Right lobe of liver (tissue), 6 donors: ENCODE measurements around the gene ATAD1. TPM values are rescaled to one million over a fixed set of nuclear protein-coding genes. Genes with fewer than 3 reads are reported as not detected.
A peak's percentile ranks its signal among the peaks of the same experiment; 100 is the strongest.

ENCODE experiments used
- ATAC-seq, 4 donors: fragments of 200-7000 bp; cut with Tn5 transposase; one replicate each; pipeline ENCODE4 v1.9.1; 2020; ENCODE audit warnings: mild to moderate bottlenecking in 4 of 4, moderate library complexity in 4 of 4
- DNase-seq, 3 donors: peaks; one replicate each; pipeline ENCODE4 v3.0.0-alpha.2; 2020
- H3K27ac ChIP-seq, 3 donors: fragments of 200-600 bp; one replicate each; pipeline ENCODE4 v1.8.0; 2022
- H3K27me3 ChIP-seq, 2 donors: fragments of 200-600 bp; one replicate each; pipeline ENCODE4 v1.8.0; 2022
- H3K36me3 ChIP-seq, 4 donors: fragments of 200-600 bp; sonication (generic) in 1 of 4; one replicate each; pipeline versions ENCODE4 v1.5.1 to v1.8.0; 2017 to 2022; ENCODE audit warnings: control low read depth in 1 of 4
- H3K4me1 ChIP-seq, 4 donors: fragments of 200-600 bp; sonication (generic) in 1 of 4; one replicate each; pipeline versions ENCODE4 v1.5.1 to v1.8.0; 2017 to 2022; ENCODE audit warnings: control low read depth in 1 of 4
- H3K4me3 ChIP-seq, 3 donors: fragments of 200-600 bp; one replicate each; pipeline ENCODE4 v1.8.0; 2022
- H3K9me3 ChIP-seq, 4 donors: fragments of 200-600 bp; sonication (generic) in 1 of 4; one replicate each; pipeline versions ENCODE4 v1.5.1 to v1.8.0; 2017 to 2022; ENCODE audit warnings: control low read depth in 1 of 4
- CTCF ChIP-seq, 4 donors: fragments of 200-600 bp in 3 of 4; fragments of 450-650 bp in 1 of 4; IDR thresholded peaks; one replicate each; pipeline versions ENCODE4 v1.5.1 to v1.8.0; 2016 to 2022; ENCODE audit warnings: antibody characterized with exemption in 4 of 4, mild to moderate bottlenecking in 2 of 4
- POLR2A ChIP-seq: fragments of 450-650 bp; IDR thresholded peaks from one replicate; pipeline ENCODE4 v1.6.1; 2017; ENCODE audit warnings: antibody characterized with exemption, mild to moderate bottlenecking
- WGBS: methylation state at CpG from one replicate; pipeline ENCODE4 v1.1.6; 2018; ENCODE audit warnings: low coverage, low lambda C conversion rate; ENCODE audit not compliant: insufficient coverage; ENCODE audit errors: missing lambda C conversion rate; 5-methylcytosine and 5-hydroxymethylcytosine counted together
- intact Hi-C, 2 donors: fragments of 100-400 bp; cut with DNase I; formaldehyde crosslinking; loops; one replicate each; pipeline versions ENCODE4 v1.11.2 to v1.14.1; 2022
- total RNA-seq, 6 experiments: library from RNA; depleted of rRNA in 2 of 6; stranded (reverse); fragments of >200 nt in 2 of 6; fragmentation: NEBNext Ultra II Directional in 3 of 6; extraction: Animal tissue kit (Norgen Biotek cat#: 25700) in 3 of 6; gene quantifications; one replicate each; pipeline versions ENCODE4 v1.1.0 to v1.2.4, GENCODE V29; 2016 to 2023
- donor health status: DM: no; HTN: yes; CAD: no.
- donor health status: DM: no; HTN: no; CAD: no.
- donor health status: DM: no; HTN: no; CAD: no.
- donor health status: DM: no; HTN: yes; CAD: no.
- donor health status: DM: no; HTN: yes; CAD: no.

Gene ATAD1
- total RNA-seq, 6 experiments from 2014 or later = 17.4 to 24.2 (median 22.3) TPM

GRCh38 chr10:87729940-87730339, 88.1 kb downstream of the ATAD1 start:
- no peaks in the 10 kb centered on the region for H3K4me1 ChIP-seq
- H3K27me3 ChIP-seq = no peaks in the 10 kb centered on the region
- H3K27ac ChIP-seq = no peak overlapping the region
- TF ChIP-seq POLR2A (no peak), CTCF (IDR thresholded peaks at IDR 0.05) (no peak)
- no peaks in the 10 kb centered on the region for H3K9me3 ChIP-seq
- peaks cover 0 to 48% (median 7%) of the 10 kb centered on the region in 4 donors for H3K36me3 ChIP-seq
- ATAC-seq (no peak), DNase-seq (no peak)
- intact Hi-C loops = loop anchor here in 1 of 2 donors (10.0 kb wide), 1 partner anchor 85 kb away; no protein-coding TSS in a partner anchor
- H3K4me3 ChIP-seq = no peak overlapping the region
- 81% methylated on average over 6 of the region's 6 CpGs for WGBS

- H3K4me3 ChIP-seq = no peak overlapping the region
- H3K27me3 ChIP-seq = no peaks in the 10 kb centered on the region
- 96% methylated on average over 4 of the region's 5 CpGs for WGBS
- DNase-seq (no peak), ATAC-seq (no peak)
- TF ChIP-seq POLR2A (no peak), CTCF (IDR thresholded peaks at IDR 0.05) (no peak)
- H3K4me1 ChIP-seq = no peaks in the 10 kb centered on the region
- peaks cover 0 to 33% (median 5%) of the 10 kb centered on the region in 4 donors for H3K36me3 ChIP-seq
- no peak overlapping the region for H3K27ac ChIP-seq
- no peaks in the 10 kb centered on the region for H3K9me3 ChIP-seq
- intact Hi-C loops = no loop called here
These were observed 93.2 kb downstream of the ATAD1 start for GRCh38 chr10:87724789-87725188.

GRCh38 chr10:87723500-87723899, 94.5 kb downstream of the ATAD1 start:
- DNase-seq (no peak), ATAC-seq (no peak)
- intact Hi-C loops = no loop called here
- 72% methylated on average over 6 of the region's 6 CpGs for WGBS
- H3K9me3 ChIP-seq = no peaks in the 10 kb centered on the region
- no peak overlapping the region for H3K27ac ChIP-seq
- H3K36me3 ChIP-seq = peaks cover 0 to 30% (median 5%) of the 10 kb centered on the region in 4 donors
- H3K4me3 ChIP-seq = no peak overlapping the region
- TF ChIP-seq POLR2A (no peak), CTCF (IDR thresholded peaks at IDR 0.05) (no peak)
- H3K27me3 ChIP-seq = no peaks in the 10 kb centered on the region
- no peaks in the 10 kb centered on the region for H3K4me1 ChIP-seq

- ATAC-seq (no peak), DNase-seq (no peak)
- intact Hi-C loops = no loop called here
- no peak overlapping the region for H3K4me3 ChIP-seq
- TF ChIP-seq CTCF (IDR thresholded peaks at IDR 0.05) (no peak), POLR2A (no peak)
- 80% methylated on average over 4 of the region's 4 CpGs for WGBS
- H3K36me3 ChIP-seq = peaks cover 0 to 33% (median 4%) of the 10 kb centered on the region in 4 donors
- no peak overlapping the region for H3K27ac ChIP-seq
- H3K4me1 ChIP-seq = no peaks in the 10 kb centered on the region
- H3K27me3 ChIP-seq = no peaks in the 10 kb centered on the region
- no peaks in the 10 kb centered on the region for H3K9me3 ChIP-seq
These were observed 95.3 kb downstream of the ATAD1 start for GRCh38 chr10:87722716-87723115.

- WGBS = 88% methylated on average over 2 of the region's 2 CpGs
- Histone ChIP-seq H3K4me1 (no peaks in the 10 kb centered on the region), H3K27ac (peak overlapping the region in 1 of 3 donors; percentile 11), H3K4me3 (no peak overlapping the region), H3K9me3 (no peaks in the 10 kb centered on the region), H3K27me3 (no peaks in the 10 kb centered on the region), H3K36me3 (peaks cover 0 to 24% (median 0%) of the 10 kb centered on the region in 4 donors)
- intact Hi-C loops = no loop called here
- no peak for TF ChIP-seq POLR2A
- ATAC-seq (no peak), DNase-seq (no peak)
These were observed 96.2 kb downstream of the ATAD1 start for GRCh38 chr10:87721781-87722180.
